ENCODE measurements around the gene AAMP.

DNA sequence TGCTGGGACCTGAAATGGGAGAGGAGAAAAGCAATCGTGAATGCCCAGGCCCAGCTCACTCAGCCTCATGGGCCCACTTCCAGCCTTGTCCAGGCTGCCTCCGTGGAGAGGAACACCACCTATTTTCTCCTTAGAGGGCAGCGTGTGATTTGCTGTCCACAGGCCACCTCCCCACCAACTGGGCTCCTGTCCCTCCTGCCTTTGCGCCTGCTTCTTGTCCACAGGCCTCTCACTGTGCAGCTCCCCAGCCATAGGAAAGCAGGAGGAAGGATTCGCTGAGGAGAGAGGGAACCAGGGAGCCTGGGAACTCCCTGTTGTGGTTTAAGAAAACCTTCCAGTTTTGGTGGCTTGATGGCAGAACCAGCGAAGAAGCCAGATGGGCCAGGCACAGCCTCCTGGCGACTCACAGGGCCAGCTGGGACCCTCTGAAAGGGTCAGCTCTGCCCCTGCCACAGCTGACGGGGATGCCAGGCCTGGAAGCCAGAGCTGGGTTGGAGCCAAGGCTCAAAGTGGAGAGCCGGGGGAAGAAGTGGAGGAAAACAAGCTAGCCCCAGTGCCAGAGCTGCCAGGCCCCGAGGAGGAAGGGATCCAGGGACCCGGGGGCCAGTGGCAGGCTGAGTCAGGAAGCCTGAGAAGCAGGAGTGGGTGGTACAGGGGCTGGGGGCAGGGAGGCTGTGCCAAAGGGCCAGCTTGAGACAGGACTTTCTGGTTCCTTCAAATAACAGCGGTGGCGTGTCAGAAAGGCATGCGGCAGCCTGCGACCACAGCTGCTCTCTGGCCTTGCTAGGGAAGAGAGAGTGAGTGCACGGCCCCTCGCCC lies 12.4 kb upstream of the AAMP start:
- TF ChIP-seq, protein P1, sequence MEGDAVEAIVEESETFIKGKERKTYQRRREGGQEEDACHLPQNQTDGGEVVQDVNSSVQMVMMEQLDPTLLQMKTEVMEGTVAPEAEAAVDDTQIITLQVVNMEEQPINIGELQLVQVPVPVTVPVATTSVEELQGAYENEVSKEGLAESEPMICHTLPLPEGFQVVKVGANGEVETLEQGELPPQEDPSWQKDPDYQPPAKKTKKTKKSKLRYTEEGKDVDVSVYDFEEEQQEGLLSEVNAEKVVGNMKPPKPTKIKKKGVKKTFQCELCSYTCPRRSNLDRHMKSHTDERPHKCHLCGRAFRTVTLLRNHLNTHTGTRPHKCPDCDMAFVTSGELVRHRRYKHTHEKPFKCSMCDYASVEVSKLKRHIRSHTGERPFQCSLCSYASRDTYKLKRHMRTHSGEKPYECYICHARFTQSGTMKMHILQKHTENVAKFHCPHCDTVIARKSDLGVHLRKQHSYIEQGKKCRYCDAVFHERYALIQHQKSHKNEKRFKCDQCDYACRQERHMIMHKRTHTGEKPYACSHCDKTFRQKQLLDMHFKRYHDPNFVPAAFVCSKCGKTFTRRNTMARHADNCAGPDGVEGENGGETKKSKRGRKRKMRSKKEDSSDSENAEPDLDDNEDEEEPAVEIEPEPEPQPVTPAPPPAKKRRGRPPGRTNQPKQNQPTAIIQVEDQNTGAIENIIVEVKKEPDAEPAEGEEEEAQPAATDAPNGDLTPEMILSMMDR (IDR thresholded peaks at IDR 0.05; ENCODE audit: low read depth, low read length, missing input control), result no peak
- no peak for TF ChIP-seq TAF1 (conservative IDR thresholded peaks at IDR 0.05)
- TF ChIP-seq YY1 (IDR thresholded peaks at IDR 0.05), result no peak
- no peak for TF ChIP-seq RAD21 (IDR thresholded peaks at IDR 0.05)
- TF ChIP-seq SP1 (IDR thresholded peaks at IDR 0.05), result no peak
- TF ChIP-seq JUND (IDR thresholded peaks at IDR 0.05), result no peak
- TF ChIP-seq, protein P2, sequence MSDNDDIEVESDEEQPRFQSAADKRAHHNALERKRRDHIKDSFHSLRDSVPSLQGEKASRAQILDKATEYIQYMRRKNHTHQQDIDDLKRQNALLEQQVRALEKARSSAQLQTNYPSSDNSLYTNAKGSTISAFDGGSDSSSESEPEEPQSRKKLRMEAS (IDR thresholded peaks at IDR 0.05), result no peak
- TF ChIP-seq, protein P3, sequence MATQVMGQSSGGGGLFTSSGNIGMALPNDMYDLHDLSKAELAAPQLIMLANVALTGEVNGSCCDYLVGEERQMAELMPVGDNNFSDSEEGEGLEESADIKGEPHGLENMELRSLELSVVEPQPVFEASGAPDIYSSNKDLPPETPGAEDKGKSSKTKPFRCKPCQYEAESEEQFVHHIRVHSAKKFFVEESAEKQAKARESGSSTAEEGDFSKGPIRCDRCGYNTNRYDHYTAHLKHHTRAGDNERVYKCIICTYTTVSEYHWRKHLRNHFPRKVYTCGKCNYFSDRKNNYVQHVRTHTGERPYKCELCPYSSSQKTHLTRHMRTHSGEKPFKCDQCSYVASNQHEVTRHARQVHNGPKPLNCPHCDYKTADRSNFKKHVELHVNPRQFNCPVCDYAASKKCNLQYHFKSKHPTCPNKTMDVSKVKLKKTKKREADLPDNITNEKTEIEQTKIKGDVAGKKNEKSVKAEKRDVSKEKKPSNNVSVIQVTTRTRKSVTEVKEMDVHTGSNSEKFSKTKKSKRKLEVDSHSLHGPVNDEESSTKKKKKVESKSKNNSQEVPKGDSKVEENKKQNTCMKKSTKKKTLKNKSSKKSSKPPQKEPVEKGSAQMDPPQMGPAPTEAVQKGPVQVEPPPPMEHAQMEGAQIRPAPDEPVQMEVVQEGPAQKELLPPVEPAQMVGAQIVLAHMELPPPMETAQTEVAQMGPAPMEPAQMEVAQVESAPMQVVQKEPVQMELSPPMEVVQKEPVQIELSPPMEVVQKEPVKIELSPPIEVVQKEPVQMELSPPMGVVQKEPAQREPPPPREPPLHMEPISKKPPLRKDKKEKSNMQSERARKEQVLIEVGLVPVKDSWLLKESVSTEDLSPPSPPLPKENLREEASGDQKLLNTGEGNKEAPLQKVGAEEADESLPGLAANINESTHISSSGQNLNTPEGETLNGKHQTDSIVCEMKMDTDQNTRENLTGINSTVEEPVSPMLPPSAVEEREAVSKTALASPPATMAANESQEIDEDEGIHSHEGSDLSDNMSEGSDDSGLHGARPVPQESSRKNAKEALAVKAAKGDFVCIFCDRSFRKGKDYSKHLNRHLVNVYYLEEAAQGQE (IDR thresholded peaks at IDR 0.05), result no peak
- TF ChIP-seq, protein P4, sequence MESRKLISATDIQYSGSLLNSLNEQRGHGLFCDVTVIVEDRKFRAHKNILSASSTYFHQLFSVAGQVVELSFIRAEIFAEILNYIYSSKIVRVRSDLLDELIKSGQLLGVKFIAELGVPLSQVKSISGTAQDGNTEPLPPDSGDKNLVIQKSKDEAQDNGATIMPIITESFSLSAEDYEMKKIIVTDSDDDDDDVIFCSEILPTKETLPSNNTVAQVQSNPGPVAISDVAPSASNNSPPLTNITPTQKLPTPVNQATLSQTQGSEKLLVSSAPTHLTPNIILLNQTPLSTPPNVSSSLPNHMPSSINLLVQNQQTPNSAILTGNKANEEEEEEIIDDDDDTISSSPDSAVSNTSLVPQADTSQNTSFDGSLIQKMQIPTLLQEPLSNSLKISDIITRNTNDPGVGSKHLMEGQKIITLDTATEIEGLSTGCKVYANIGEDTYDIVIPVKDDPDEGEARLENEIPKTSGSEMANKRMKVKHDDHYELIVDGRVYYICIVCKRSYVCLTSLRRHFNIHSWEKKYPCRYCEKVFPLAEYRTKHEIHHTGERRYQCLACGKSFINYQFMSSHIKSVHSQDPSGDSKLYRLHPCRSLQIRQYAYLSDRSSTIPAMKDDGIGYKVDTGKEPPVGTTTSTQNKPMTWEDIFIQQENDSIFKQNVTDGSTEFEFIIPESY (IDR thresholded peaks at IDR 0.05), result no peak
- TF ChIP-seq, protein P5, sequence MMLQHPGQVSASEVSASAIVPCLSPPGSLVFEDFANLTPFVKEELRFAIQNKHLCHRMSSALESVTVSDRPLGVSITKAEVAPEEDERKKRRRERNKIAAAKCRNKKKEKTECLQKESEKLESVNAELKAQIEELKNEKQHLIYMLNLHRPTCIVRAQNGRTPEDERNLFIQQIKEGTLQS (IDR thresholded peaks at IDR 0.05), result no peak
- TF ChIP-seq HNF4G (IDR thresholded peaks at IDR 0.05), result no peak
